8988T (cell line): ENCODE results near the gene TLX2.
A peak's percentile ranks its signal among the peaks of the same experiment; 100 is the strongest.

ENCODE experiments used
- DNase-seq: peaks from one replicate; pipeline ENCODE4 v3.0.0; 2011

TLX2 gene

GRCh38 chr2:74497777-74498499 lies 16.3 kb upstream of the TLX2 start:
- no peak for DNase-seq

- no peak for DNase-seq
These were observed 15.6 kb upstream of the TLX2 start for GRCh38 chr2:74498500-74499266.

- no peak for DNase-seq
These were observed 14.8 kb upstream of the TLX2 start, which contains the start of gene LBX2 for GRCh38 chr2:74499267-74499939. Gene LBX2 (minus strand): TSS chr2:74499603. CDS start chr2:74499537, 66 bp downstream.

GRCh38 chr2:74499940-74500577 lies 14.2 kb upstream of the TLX2 start:
- no peak for DNase-seq

- no peak for DNase-seq
These were observed 13.7 kb upstream of the TLX2 start for GRCh38 chr2:74500578-74500946.

- DNase-seq = no peak
These were observed 12.7 kb upstream of the TLX2 start for GRCh38 chr2:74501335-74502071.

- no peak for DNase-seq
These were observed 12.0 kb upstream of the TLX2 start for GRCh38 chr2:74502147-74502719.

- peak; percentile 96 for DNase-seq
These were observed 11.3 kb upstream of the TLX2 start for GRCh38 chr2:74502720-74503505.

GRCh38 chr2:74503506-74504475 lies 10.5 kb upstream of the TLX2 start:
- DNase-seq = no peak

- no peak for DNase-seq
These were observed 9.7 kb upstream of the TLX2 start for GRCh38 chr2:74504591-74504990.

GRCh38 chr2:74505448-74506246 lies 8.6 kb upstream of the TLX2 start:
- DNase-seq = no peak

- peak; percentile 94 for DNase-seq
These were observed 6.9 kb upstream of the TLX2 start, which contains the start of gene PCGF1 for GRCh38 chr2:74507145-74507925. Gene PCGF1 (minus strand): TSS chr2:74507695. CDS start chr2:74507668, 27 bp downstream.

GRCh38 chr2:74507926-74508520 lies 6.2 kb upstream of the TLX2 start:
- DNase-seq = no peak

GRCh38 chr2:74510272-74510671 lies 4.0 kb upstream of the TLX2 start:
- no peak for DNase-seq

- no peak for DNase-seq
These were observed 2.9 kb upstream of the TLX2 start for GRCh38 chr2:74511104-74511989.

GRCh38 chr2:74512744-74513604 lies 1.3 kb upstream of the TLX2 start:
- DNase-seq = no peak
